ENCODE results near the gene ZIC2.

ZIC2 gene

DNA sequence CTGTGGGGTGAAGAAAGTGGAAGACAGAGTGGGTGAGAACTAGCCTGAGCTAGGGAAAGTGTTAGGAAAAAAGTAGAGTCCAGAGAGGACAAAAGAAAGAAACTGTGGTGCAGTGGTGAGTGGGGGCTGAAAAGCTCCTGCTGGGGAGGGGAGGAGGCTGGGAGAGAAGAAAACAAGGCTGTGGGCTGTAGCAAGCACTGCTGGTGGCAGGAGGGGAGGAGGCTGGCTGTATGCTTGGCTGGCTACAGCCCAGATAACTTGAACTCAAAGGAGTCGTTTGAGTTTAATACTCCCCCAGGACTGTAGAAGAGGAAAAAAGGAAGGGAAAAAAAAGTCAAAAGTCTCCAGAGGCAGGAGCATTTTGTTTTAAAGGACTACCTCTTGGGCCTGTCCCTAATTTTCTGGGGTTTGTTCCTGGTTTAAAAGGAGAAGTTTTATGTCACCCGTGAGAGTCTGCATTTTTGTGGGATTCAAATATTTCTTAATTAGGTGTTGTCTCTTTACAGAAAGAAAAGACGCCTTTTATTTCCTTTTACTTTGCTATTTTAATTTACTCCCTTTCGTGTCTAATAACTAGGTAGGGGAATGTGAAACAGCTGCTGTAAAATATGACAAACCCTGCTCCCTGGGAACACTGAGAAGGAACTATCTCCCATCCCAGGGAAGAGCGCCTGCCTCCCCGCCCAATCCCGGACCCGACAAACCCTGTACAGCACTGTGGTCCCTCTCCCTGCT lies 31.7 kb upstream of the ZIC2 start (continued):
- TF ChIP-seq ZNF585B (tag by site-specific recombination; IDR thresholded peaks at IDR 0.05) (no peak), ZNF132 (tag by site-specific recombination; IDR thresholded peaks at IDR 0.05; ENCODE audit: borderline replicate concordance) (no peak), ZNF580 (tag by site-specific recombination; IDR thresholded peaks at IDR 0.05) (no peak), ZNF670 (tag by site-specific recombination; IDR thresholded peaks at IDR 0.05; ENCODE audit: low read depth) (no peak), ZNF248 (tag by site-specific recombination; IDR thresholded peaks at IDR 0.05) (no peak), ZNF26 (tag by site-specific recombination; IDR thresholded peaks at IDR 0.05) (no peak), HOXD13 (CRISPR knock-in tag; IDR thresholded peaks at IDR 0.05; ENCODE audit: borderline replicate concordance) (no peak), SP7 (tag by site-specific recombination; IDR thresholded peaks at IDR 0.05) (peak; percentile 93), BCL6B (tag by site-specific recombination; IDR thresholded peaks at IDR 0.05) (no peak), KLF9 (tag by site-specific recombination; IDR thresholded peaks at IDR 0.05; ENCODE audit: low read depth) (no peak), RBAK (tag by site-specific recombination; IDR thresholded peaks at IDR 0.05) (no peak), ZBTB21 (tag by site-specific recombination; IDR thresholded peaks at IDR 0.05) (no peak), ZNF423 (tag by site-specific recombination; IDR thresholded peaks at IDR 0.05) (no peak), ZNF169 (tag by site-specific recombination; IDR thresholded peaks at IDR 0.05) (no peak), ZNF701 (tag by site-specific recombination; IDR thresholded peaks at IDR 0.05) (no peak), ZNF768 (tag by site-specific recombination; IDR thresholded peaks at IDR 0.05) (no peak), ZNF10 (tag by site-specific recombination; IDR thresholded peaks at IDR 0.05) (no peak), ZNF560 (tag by site-specific recombination; IDR thresholded peaks at IDR 0.05; ENCODE audit: borderline replicate concordance) (no peak), SETDB1 (IDR thresholded peaks at IDR 0.05; ENCODE audit: insufficient read length, low read length) (no peak), ZNF146 (tag by site-specific recombination; IDR thresholded peaks at IDR 0.05) (no peak), ZNF548 (tag by site-specific recombination; IDR thresholded peaks at IDR 0.05) (no peak), ZNF747 (tag by site-specific recombination; IDR thresholded peaks at IDR 0.05) (no peak), ZFHX2 (tag by site-specific recombination; conservative IDR thresholded peaks at IDR 0.05) (peak; percentile 70), ZSCAN23 (tag by site-specific recombination; IDR thresholded peaks at IDR 0.05) (no peak), ZNF558 (tag by site-specific recombination; IDR thresholded peaks at IDR 0.05) (no peak), ZFP69B (tag by site-specific recombination; IDR thresholded peaks at IDR 0.05) (no peak), SCRT1 (tag by site-specific recombination; IDR thresholded peaks at IDR 0.05; ENCODE audit: borderline replicate concordance) (no peak), REPIN1 (tag by site-specific recombination; IDR thresholded peaks at IDR 0.05; ENCODE audit: low read depth) (no peak), HOXA7 (CRISPR knock-in tag; IDR thresholded peaks at IDR 0.05; ENCODE audit: borderline replicate concordance) (no peak), ZBTB17 (tag by site-specific recombination; IDR thresholded peaks at IDR 0.05) (peak; percentile 68), ZNF776 (tag by site-specific recombination; IDR thresholded peaks at IDR 0.05; ENCODE audit: borderline replicate concordance) (no peak), ZNF311 (tag by site-specific recombination; IDR thresholded peaks at IDR 0.05; ENCODE audit: borderline replicate concordance) (no peak)
- TF ChIP-seq, protein P1, sequence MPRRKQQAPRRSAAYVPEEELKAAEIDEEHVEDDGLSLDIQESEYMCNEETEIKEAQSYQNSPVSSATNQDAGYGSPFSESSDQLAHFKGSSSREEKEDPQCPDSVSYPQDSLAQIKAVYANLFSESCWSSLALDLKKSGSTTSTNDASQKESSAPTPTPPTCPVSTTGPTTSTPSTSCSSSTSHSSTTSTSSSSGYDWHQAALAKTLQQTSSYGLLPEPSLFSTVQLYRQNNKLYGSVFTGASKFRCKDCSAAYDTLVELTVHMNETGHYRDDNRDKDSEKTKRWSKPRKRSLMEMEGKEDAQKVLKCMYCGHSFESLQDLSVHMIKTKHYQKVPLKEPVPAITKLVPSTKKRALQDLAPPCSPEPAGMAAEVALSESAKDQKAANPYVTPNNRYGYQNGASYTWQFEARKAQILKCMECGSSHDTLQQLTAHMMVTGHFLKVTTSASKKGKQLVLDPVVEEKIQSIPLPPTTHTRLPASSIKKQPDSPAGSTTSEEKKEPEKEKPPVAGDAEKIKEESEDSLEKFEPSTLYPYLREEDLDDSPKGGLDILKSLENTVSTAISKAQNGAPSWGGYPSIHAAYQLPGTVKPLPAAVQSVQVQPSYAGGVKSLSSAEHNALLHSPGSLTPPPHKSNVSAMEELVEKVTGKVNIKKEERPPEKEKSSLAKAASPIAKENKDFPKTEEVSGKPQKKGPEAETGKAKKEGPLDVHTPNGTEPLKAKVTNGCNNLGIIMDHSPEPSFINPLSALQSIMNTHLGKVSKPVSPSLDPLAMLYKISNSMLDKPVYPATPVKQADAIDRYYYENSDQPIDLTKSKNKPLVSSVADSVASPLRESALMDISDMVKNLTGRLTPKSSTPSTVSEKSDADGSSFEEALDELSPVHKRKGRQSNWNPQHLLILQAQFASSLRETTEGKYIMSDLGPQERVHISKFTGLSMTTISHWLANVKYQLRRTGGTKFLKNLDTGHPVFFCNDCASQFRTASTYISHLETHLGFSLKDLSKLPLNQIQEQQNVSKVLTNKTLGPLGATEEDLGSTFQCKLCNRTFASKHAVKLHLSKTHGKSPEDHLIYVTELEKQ (tag by site-specific recombination; IDR thresholded peaks at IDR 0.05; ENCODE audit: borderline replicate concordance), result no peak
- TF ChIP-seq, protein P2, sequence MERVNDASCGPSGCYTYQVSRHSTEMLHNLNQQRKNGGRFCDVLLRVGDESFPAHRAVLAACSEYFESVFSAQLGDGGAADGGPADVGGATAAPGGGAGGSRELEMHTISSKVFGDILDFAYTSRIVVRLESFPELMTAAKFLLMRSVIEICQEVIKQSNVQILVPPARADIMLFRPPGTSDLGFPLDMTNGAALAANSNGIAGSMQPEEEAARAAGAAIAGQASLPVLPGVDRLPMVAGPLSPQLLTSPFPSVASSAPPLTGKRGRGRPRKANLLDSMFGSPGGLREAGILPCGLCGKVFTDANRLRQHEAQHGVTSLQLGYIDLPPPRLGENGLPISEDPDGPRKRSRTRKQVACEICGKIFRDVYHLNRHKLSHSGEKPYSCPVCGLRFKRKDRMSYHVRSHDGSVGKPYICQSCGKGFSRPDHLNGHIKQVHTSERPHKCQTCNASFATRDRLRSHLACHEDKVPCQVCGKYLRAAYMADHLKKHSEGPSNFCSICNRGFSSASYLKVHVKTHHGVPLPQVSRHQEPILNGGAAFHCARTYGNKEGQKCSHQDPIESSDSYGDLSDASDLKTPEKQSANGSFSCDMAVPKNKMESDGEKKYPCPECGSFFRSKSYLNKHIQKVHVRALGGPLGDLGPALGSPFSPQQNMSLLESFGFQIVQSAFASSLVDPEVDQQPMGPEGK (tag by site-specific recombination; IDR thresholded peaks at IDR 0.05), result no peak
